EL (cell line): ENCODE results near the gene PDXDC1.
A peak's percentile ranks its signal among the peaks of the same experiment; 100 is the strongest.
"Not testable (repeated sequence)": the region's sequence is repeated elsewhere in the genome, so short reads cannot be mapped to it uniquely, and the experiment has no call there.

ENCODE experiments used
- DNase-seq: peaks from one replicate; pipeline ENCODE4 v3.0.0-alpha.2; 2016

The PDXDC1 gene

GRCh38 chr16:15038689-15039088 lies 63.9 kb downstream of the PDXDC1 start:
- DNase-seq = no peak

- DNase-seq = peak; percentile 31
Observed at GRCh38 chr16:15041271-15042004, 66.6 kb downstream of the PDXDC1 start.

GRCh38 chr16:15043344-15043743 lies 68.5 kb downstream of the PDXDC1 start:
- DNase-seq = no peak

- DNase-seq = no peak
Observed at GRCh38 chr16:15044286-15044685, 69.5 kb downstream of the PDXDC1 start.

GRCh38 chr16:15045270-15045669 lies 70.4 kb downstream of the PDXDC1 start:
- DNase-seq = not testable (repeated sequence)

- no peak for DNase-seq
Observed at GRCh38 chr16:15046692-15047376, 72.0 kb downstream of the PDXDC1 start.

- DNase-seq = no peak
Observed at GRCh38 chr16:15049581-15050180, 74.9 kb downstream of the PDXDC1 start.

GRCh38 chr16:15050440-15050839 lies 75.6 kb downstream of the PDXDC1 start:
- DNase-seq = not testable (repeated sequence)

GRCh38 chr16:15051387-15051951 lies 76.6 kb downstream of the PDXDC1 start:
- no peak for DNase-seq

GRCh38 chr16:15052747-15053476 lies 78.1 kb downstream of the PDXDC1 start:
- DNase-seq = no peak

GRCh38 chr16:15053904-15054303 lies 79.1 kb downstream of the PDXDC1 start:
- DNase-seq = no peak

GRCh38 chr16:15054357-15055140 lies 79.7 kb downstream of the PDXDC1 start:
- no peak for DNase-seq

- peak; percentile 29 for DNase-seq
Observed at GRCh38 chr16:15055141-15056053, 80.6 kb downstream of the PDXDC1 start.

GRCh38 chr16:15057681-15058417 lies 83.0 kb downstream of the PDXDC1 start:
- DNase-seq = no peak

- no peak for DNase-seq
Observed at GRCh38 chr16:15059324-15059723, 84.5 kb downstream of the PDXDC1 start.

GRCh38 chr16:15062085-15062810 lies 87.4 kb downstream of the PDXDC1 start:
- peak; percentile 16 for DNase-seq

- not testable (repeated sequence) for DNase-seq
Observed at GRCh38 chr16:15065961-15066360, 91.1 kb downstream of the PDXDC1 start.

GRCh38 chr16:15066690-15067089 lies 91.9 kb downstream of the PDXDC1 start:
- DNase-seq = not testable (repeated sequence)

- not testable (repeated sequence) for DNase-seq
Observed at GRCh38 chr16:15071013-15071412, 96.2 kb downstream of the PDXDC1 start.
